Neural cell (in vitro differentiated cells): ENCODE measurements around the gene STYXL2.

ENCODE experiments used
- EP300 ChIP-seq: fragments of 450-650 bp; conservative IDR thresholded peaks from 2 replicates; pipeline ENCODE4 v1.6.1; 2014; ENCODE audit warnings: antibody characterized with exemption, mild to moderate bottlenecking, moderate library complexity; ENCODE audit not compliant: poor library complexity, severe bottlenecking
- EZH2 ChIP-seq: fragments of 200-600, 300-800 bp; shearing (Covaris generic), sonication (generic); IDR thresholded peaks from 2 replicates; pipeline ENCODE4 v1.6.1; 2014; ENCODE audit warnings: antibody characterized with exemption, low read length, borderline replicate concordance, mild to moderate bottlenecking; ENCODE audit not compliant: insufficient read depth, poor library complexity, severe bottlenecking
- MXI1 ChIP-seq: fragments of 450-650 bp; conservative IDR thresholded peaks from 2 replicates; pipeline ENCODE4 v1.6.1; 2014; ENCODE audit warnings: antibody characterized with exemption, mild to moderate bottlenecking; ENCODE audit not compliant: poor library complexity, severe bottlenecking
- POLR2AphosphoS5 ChIP-seq: IDR thresholded peaks from 2 replicates; pipeline ENCODE4 v1.6.1; 2012
- RAD21 ChIP-seq: fragments of 450-650 bp; conservative IDR thresholded peaks from 2 replicates; pipeline ENCODE4 v1.6.1; 2014; ENCODE audit warnings: antibody characterized with exemption, mild to moderate bottlenecking, moderate library complexity
- SMC3 ChIP-seq: fragments of 450-650 bp; conservative IDR thresholded peaks from 2 replicates; pipeline ENCODE4 v1.6.1; 2014; ENCODE audit warnings: antibody characterized with exemption, mild to moderate bottlenecking, moderate library complexity; ENCODE audit not compliant: poor library complexity
- TAF1 ChIP-seq: IDR thresholded peaks from 2 replicates; pipeline ENCODE4 v1.6.1; 2012; ENCODE audit warnings: low read depth
- TF ChIP-seq, protein P1 (sequence below): fragments of 450-650 bp; IDR thresholded peaks from 2 replicates; pipeline ENCODE4 v1.5.1; 2014; ENCODE audit warnings: antibody characterized with exemption, mild to moderate bottlenecking, moderate library complexity; ENCODE audit not compliant: poor library complexity, severe bottlenecking
- TF ChIP-seq, protein P2 (sequence below): IDR thresholded peaks from 2 replicates; pipeline ENCODE4 v1.6.1; 2012; ENCODE audit warnings: borderline replicate concordance

DNA sequence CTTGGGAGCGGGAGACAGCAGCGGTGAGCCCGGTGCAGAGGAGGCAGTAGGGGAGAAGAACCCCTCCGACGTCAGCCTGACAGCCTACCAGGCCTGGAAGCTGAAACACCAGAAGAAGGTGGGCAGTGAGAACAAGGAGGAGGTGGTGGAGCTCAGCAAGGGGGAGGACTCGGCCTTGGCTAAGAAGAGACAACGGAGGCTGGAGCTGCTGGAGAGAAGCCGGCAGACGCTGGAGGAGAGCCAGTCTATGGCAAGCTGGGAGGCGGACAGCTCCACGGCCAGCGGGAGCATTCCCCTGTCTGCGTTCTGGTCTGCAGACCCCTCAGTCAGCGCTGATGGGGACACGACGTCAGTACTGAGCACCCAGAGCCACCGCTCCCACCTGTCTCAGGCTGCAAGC, 32.9 kb downstream of the STYXL2 start:
- TF ChIP-seq, protein P1, sequence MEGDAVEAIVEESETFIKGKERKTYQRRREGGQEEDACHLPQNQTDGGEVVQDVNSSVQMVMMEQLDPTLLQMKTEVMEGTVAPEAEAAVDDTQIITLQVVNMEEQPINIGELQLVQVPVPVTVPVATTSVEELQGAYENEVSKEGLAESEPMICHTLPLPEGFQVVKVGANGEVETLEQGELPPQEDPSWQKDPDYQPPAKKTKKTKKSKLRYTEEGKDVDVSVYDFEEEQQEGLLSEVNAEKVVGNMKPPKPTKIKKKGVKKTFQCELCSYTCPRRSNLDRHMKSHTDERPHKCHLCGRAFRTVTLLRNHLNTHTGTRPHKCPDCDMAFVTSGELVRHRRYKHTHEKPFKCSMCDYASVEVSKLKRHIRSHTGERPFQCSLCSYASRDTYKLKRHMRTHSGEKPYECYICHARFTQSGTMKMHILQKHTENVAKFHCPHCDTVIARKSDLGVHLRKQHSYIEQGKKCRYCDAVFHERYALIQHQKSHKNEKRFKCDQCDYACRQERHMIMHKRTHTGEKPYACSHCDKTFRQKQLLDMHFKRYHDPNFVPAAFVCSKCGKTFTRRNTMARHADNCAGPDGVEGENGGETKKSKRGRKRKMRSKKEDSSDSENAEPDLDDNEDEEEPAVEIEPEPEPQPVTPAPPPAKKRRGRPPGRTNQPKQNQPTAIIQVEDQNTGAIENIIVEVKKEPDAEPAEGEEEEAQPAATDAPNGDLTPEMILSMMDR = no peak
- TF ChIP-seq POLR2AphosphoS5 (no peak), RAD21 (no peak), EZH2 (no peak), EP300 (no peak), SMC3 (no peak), TAF1 (no peak), MXI1 (no peak)
- TF ChIP-seq, protein P2, sequence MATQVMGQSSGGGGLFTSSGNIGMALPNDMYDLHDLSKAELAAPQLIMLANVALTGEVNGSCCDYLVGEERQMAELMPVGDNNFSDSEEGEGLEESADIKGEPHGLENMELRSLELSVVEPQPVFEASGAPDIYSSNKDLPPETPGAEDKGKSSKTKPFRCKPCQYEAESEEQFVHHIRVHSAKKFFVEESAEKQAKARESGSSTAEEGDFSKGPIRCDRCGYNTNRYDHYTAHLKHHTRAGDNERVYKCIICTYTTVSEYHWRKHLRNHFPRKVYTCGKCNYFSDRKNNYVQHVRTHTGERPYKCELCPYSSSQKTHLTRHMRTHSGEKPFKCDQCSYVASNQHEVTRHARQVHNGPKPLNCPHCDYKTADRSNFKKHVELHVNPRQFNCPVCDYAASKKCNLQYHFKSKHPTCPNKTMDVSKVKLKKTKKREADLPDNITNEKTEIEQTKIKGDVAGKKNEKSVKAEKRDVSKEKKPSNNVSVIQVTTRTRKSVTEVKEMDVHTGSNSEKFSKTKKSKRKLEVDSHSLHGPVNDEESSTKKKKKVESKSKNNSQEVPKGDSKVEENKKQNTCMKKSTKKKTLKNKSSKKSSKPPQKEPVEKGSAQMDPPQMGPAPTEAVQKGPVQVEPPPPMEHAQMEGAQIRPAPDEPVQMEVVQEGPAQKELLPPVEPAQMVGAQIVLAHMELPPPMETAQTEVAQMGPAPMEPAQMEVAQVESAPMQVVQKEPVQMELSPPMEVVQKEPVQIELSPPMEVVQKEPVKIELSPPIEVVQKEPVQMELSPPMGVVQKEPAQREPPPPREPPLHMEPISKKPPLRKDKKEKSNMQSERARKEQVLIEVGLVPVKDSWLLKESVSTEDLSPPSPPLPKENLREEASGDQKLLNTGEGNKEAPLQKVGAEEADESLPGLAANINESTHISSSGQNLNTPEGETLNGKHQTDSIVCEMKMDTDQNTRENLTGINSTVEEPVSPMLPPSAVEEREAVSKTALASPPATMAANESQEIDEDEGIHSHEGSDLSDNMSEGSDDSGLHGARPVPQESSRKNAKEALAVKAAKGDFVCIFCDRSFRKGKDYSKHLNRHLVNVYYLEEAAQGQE = no peak
